ENCODE results near the gene FAM151B. TPM values are rescaled to one million over a fixed set of nuclear protein-coding genes. Genes with fewer than 3 reads are reported as not detected.

The FAM151B gene
- polyA plus RNA-seq, 1 donor (not counting 4 experiments of a cell fraction or from before 2014, with no cell fraction given), result 1.0 TPM

- H2AFZ ChIP-seq (ENCODE audit: control insufficient read depth, low read length), result no peak overlapping the region
- no peaks in the 10 kb centered on the region for H3K27me3 ChIP-seq (ENCODE audit: control insufficient read depth, extremely low read depth, insufficient read depth, low read length)
- FAIRE-seq, result no peak
- H3K27ac ChIP-seq (ENCODE audit: control insufficient read depth, insufficient read depth, low read length), result no peak overlapping the region
- no peaks in the 10 kb centered on the region for H3K79me2 ChIP-seq (ENCODE audit: control insufficient read depth, insufficient read depth, low read length)
- H3K9me1 ChIP-seq (ENCODE audit: control insufficient read depth, extremely low read depth, insufficient read depth, low read length), result no peaks in the 10 kb centered on the region
- no peaks in the 10 kb centered on the region for H3K4me1 ChIP-seq (ENCODE audit: control insufficient read depth, extremely low read depth, insufficient read depth, low read length)
- H3K4me3 ChIP-seq (ENCODE audit: control insufficient read depth in 2 of 3, extremely low read depth in 1 of 3, insufficient read depth in 2 of 3, low read depth in 1 of 3, low read length in 3 of 3), result no peak overlapping the region
- DNase-seq (ENCODE audit: low read depth, low spot score), result no peak
- no peaks in the 10 kb centered on the region for H3K9me3 ChIP-seq (ENCODE audit: control insufficient read depth, low read depth, low read length)
- TF ChIP-seq EZH2 (IDR thresholded peaks at IDR 0.05; ENCODE audit: low read length) (no peak), CTCF (optimal IDR thresholded peaks at IDR 0.05 in 1 of 3, IDR thresholded peaks at IDR 0.05 in 1 of 3, conservative IDR thresholded peaks at IDR 0.05 in 1 of 3; ENCODE audit: extremely low read depth in 1 of 3, insufficient read depth in 2 of 3, low read length in 3 of 3) (no peak)
- no peak overlapping the region for H3K4me2 ChIP-seq (ENCODE audit: control insufficient read depth, extremely low read depth, insufficient read depth, low read depth, low read length)
- no peaks in the 10 kb centered on the region for H3K36me3 ChIP-seq (ENCODE audit: control insufficient read depth in 2 of 2, extremely low read depth in 1 of 2, insufficient read depth in 2 of 2, low read length in 2 of 2)
- no peaks in the 10 kb centered on the region for H4K20me1 ChIP-seq (ENCODE audit: control insufficient read depth, extremely low read depth, insufficient read depth, low read length)
- dilution Hi-C loops (cut with MboI; ENCODE audit: extremely low pct_ligation_motif_present, low sequenced_read_pairs), result no loop called here
- H3K9ac ChIP-seq (ENCODE audit: control insufficient read depth, extremely low read depth, insufficient read depth, low read length), result no peak overlapping the region
Measured at GRCh38 chr5:80516826-80517225, 28.9 kb downstream of the FAM151B start.

- DNase-seq (ENCODE audit: low read depth, low spot score) (no peak), FAIRE-seq (no peak)
- H3K79me2 ChIP-seq (ENCODE audit: control insufficient read depth, insufficient read depth, low read length), result no peaks in the 10 kb centered on the region
- H3K27me3 ChIP-seq (ENCODE audit: control insufficient read depth, extremely low read depth, insufficient read depth, low read length), result no peaks in the 10 kb centered on the region
- no peak overlapping the region for H2AFZ ChIP-seq (ENCODE audit: control insufficient read depth, low read length)
- no peak overlapping the region for H3K4me2 ChIP-seq (ENCODE audit: control insufficient read depth, extremely low read depth, insufficient read depth, low read depth, low read length)
- H3K9me3 ChIP-seq (ENCODE audit: control insufficient read depth, low read depth, low read length), result no peaks in the 10 kb centered on the region
- dilution Hi-C loops (cut with MboI; ENCODE audit: extremely low pct_ligation_motif_present, low sequenced_read_pairs), result no loop called here
- H3K9me1 ChIP-seq (ENCODE audit: control insufficient read depth, extremely low read depth, insufficient read depth, low read length), result no peaks in the 10 kb centered on the region
- TF ChIP-seq CTCF (optimal IDR thresholded peaks at IDR 0.05 in 1 of 3, IDR thresholded peaks at IDR 0.05 in 1 of 3, conservative IDR thresholded peaks at IDR 0.05 in 1 of 3; ENCODE audit: extremely low read depth in 1 of 3, insufficient read depth in 2 of 3, low read length in 3 of 3), result no peak
- no peak overlapping the region for H3K9ac ChIP-seq (ENCODE audit: control insufficient read depth, extremely low read depth, insufficient read depth, low read length)
- no peak overlapping the region for H3K27ac ChIP-seq (ENCODE audit: control insufficient read depth, insufficient read depth, low read length)
- no peaks in the 10 kb centered on the region for H4K20me1 ChIP-seq (ENCODE audit: control insufficient read depth, extremely low read depth, insufficient read depth, low read length)
- H3K4me1 ChIP-seq (ENCODE audit: control insufficient read depth, extremely low read depth, insufficient read depth, low read length), result no peaks in the 10 kb centered on the region
- H3K4me3 ChIP-seq (ENCODE audit: control insufficient read depth in 2 of 3, extremely low read depth in 1 of 3, insufficient read depth in 2 of 3, low read depth in 1 of 3, low read length in 3 of 3), result no peak overlapping the region
- no peaks in the 10 kb centered on the region for H3K36me3 ChIP-seq (ENCODE audit: control insufficient read depth in 2 of 2, extremely low read depth in 1 of 2, insufficient read depth in 2 of 2, low read length in 2 of 2)
Measured at GRCh38 chr5:80540691-80541090, 52.8 kb downstream of the FAM151B start.

Measured in keratinocyte (primary cell).